ENCODE measurements around the gene LOXL3.

Gene LOXL3

DNA sequence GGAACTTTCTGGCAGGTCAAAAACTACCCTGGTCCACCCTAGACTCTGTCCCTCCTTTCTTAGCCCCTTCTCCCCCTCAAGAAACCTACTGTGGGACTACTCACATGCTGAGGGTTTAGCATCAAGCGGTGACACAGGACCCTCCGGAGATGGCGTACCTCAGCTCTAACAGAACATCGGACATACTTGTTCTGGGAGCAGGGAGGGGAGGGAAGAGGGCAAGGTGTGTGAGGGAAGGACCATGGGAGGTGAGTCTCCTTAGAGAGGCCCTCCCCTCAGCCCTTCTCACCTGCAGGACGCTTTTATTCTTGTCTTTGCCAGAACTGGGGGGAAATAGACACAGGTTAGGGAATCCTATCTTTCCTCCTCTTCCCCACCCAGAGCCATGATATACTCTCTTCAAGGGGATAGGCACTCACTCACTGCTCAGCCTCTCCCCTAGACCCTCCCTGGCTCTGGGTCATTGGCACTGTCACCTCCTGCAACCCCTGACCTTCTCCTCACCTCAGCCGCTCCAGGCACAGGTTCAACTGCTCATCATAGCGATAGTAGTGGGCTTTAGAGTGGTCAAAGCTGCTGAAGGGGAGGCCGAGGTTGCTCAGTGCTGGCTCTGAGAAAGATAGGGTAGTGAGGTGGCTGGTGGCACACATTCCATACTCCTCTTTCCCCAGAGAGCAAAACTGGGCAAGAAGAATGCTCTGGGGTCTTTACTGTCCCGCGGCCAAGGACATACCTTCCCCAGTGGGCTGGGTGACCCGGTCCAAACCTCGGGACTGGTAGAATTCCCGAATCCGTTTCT lies 48.1 kb downstream of the LOXL3 start:
- no peak for DNase-seq

DNA sequence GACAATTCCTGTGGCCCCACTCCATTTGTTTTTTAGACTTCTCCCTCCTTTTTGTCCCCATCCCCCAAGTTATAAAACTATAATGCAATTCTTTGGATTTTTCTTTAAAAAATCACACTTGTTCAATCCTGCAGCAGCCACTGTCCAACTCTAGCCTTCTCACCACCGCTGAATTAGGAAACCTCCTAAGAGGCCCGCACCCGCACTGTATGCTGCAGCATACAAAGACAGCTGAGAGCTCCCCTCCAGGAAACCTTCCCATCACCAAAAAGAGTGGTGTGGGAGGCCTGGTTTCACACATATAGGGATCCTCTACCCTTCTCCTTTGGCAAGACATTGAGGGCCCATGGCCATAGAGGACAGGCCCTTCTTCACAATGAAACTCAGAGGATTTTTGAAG lies 49.2 kb downstream of the LOXL3 start:
- no peak for DNase-seq

DNA sequence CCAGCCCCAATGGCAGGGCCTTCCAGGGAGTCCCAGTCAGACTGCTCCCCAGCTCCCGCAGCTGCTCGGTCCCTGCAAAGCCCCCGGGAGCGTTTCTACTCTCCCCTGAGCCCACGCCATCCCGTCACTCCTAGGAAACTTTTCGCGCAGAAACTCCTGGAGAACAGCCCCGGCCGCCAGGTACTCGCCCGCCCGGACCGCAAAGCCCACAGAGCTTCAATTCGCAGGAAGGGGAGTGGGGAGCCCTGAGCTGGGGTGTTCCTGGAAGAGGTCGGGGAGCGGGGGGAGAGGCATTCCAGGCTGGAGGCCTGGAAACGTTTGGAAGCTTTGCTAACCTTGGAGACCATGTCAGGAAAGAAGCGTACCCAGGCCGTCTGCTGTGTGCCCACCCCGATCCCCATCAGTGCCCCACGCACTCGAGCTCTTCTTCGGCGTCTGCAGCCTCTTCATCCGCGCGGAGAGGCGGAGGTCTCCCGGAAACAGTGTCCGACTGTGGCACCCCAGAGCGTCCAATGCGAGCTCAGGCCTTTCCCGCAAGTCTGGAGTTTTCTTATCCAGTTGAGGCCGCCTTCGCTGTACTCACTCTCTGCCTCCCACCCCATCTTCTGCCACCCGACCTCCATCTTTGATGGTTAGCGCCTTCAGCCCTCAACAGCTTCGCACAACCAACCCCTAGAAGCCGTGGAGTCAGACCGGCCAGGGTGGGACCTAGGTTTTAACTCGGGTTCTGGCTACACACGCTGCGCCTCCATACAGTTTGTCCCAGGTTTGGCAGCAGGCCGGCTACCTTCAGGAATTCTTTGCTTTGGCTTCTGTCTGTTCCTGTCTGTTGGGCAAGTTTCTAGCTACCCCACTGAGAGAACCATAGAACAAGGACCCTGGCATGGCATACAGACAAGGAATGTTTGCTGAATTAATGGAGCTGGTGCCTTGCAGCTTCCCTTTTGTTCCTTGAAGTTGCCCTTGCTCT lies 50.0 kb downstream of the LOXL3 start:
- no peak for DNase-seq

DNA sequence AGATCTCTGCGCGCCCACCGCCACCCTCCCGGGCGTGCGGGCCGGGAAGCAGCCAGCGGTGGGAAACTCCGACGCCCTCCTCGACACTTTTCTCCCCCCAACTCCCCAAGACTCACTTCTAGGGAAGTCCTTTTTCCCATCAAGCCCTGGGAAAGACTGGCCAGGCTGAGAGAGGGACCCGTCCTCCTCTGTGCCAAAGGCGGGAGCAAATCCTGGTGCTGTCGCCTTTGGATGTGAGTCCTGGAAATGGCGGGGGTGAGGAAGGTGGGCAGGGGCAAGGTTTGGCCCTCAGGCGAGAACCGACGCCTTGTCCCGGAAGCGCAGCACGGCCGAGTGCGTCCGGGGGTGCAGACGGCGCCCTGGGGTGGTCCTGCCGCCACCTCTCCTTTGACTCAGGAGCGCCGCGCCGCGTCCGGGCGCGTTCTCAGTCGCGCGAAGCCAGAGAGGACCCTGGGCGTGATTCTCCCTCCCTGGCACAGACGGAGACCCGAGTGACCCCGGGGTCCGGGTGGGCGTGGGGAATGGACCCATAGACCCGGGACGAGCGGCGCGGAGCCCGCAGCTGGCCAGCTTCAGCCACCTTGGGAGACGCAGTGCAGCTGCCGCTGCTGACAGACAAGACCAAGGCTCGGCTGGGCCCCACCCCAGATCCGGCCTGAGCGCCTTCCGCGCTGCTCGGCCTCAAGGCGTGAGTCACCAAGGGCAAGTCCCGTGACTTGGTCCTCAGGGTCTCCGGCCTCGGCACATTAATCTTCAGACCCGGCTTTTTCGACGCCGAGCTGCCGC lies 50.8 kb downstream of the LOXL3 start:
- peak in 1 of 5 experiments; percentile 54 for DNase-seq

DNA sequence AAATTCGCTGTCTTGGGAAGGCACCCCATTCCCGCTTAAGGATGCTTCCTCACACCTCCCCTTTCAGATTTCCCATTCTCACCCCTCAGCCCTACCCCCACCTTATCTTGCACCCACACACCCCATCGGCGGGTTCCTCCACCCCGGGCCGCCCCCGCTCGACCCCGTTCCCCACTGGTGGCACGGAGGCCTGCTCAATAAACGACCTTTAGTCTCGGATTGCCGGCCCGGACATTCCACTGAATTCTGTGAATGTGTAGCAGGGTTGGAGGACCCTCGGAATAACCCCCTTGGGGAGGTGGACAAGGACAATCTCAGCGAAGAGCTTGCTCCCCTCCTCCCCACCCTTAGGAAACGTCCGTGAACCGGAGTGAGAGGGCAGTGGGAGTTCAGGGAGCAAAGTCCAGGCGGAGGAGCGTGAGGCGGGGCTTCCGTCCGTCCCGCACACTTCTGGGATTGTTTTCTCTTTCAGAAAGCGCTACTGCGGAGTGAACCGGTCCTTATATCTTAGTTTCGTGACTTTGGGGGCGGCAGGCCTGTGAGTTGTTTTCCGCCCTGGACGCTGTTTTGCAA lies 51.5 kb downstream of the LOXL3 start:
- DNase-seq, result no peak

DNA sequence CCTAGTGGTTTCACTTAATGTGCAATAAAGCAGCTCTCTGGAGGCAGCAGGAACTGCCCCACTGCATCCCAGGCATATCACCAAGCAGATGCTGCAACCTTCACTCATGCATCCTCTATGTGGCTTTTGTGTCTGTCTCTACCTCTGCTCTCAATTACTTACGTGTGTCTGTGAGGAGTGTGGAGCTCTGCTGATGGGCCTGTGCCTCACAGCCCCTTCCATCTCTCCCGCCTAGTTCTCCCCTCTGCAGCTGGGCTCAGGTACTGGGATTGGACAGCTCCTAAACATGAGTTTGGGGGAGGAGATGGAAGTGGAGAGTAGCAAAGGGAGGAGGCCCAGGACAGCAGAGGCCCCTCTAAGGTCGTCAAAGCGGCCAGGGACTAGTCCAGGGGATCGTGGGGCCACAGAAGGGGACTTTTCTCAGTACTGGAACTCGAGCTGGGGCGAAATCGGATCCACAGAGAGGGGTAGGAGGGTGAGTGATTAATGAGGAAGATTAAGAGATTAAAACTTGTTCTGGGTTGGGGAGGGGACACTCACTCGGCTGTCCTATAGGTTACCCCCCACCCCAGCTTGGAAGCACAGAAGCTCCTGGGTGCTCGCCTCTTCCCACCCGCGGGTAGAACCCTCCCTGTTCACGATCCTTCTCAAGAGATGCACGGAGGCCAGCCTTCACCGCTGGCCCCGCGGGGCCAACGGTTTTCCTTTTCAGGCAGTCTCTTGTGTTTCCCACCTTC lies 52.2 kb downstream of the LOXL3 start:
- DNase-seq, result no peak

DNA sequence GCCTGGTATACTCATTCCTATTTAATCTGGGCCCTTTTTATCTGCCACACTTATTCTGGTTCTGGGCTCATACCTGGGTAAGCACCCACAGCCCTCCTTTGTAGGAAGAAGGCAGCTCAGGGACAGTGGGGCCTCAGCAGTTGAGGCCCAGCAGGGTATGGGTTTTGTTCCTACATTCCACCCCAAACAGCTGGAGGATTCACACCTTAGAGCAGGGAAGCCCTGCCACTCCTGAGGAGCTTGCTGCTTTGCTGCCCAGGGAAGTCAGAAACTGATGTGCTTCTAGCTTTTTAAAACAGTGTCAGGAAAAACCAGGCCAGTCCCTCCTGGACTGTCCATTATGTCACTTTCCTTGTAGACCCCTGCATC lies 53.2 kb downstream of the LOXL3 start:
- no peak for DNase-seq

DNA sequence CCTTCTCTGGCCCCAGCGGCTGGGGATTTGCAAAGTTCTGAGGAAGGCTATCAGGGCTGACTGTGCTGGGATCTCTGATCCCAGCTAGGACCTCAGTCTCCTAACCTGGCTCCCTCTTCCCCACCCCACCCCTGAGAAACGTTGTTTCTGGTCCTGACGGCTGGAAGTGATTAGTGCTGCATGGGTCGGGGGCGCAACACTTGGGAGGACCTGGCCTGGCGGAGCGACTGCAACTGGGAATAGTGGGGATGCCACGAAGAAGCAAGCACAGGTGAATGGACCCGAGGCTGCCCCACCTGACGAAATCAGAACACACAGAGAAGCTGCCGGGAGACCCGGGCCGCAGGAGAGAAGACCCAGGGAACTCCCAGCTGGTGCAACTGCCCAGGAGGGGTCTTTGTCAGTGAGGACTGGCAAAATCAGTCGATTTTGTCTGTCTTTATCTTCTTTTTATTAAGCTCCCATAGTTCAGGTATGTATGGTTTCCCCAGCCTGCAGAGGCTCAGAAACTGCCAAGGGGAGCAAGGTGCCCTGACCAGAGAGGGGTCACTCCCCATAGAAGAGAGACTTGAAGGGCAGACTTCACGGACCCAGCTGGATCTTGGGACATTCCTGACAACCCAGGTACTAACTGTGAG lies 53.7 kb downstream of the LOXL3 start:
- DNase-seq, result no peak

DNA sequence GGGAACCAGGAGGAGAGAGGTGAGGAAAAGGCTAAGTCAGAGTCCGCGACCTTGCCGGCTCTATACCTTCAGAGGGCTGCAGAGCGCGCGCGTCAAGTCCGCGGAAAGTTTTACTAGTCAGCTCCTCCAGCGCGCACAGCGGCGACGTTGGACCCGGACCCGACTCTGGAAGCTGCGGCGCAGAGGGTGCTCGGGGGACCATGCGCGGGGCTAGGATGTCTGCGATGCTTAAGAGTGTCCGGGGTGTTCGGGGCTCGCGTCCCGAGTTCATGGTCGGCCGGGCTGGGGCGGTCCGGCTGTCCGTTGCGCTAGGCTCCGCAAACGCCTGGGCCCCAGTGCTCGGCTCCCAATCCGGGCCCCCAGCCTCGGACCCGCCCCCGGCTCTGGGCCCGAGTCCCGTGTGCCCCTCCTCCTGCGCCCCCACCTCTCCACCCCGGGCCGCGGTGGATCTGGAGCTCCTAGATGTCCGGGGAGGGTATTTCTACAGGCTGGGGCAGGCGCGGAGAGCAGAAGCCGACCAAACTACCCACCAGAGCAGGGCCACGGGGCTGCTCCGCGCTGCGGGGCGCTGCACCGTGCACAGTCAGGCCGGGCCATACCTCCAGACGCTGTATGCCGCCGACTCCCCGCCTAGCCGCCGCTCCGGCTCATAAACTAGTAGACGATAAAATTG lies 54.3 kb downstream of the LOXL3 start, which contains the start of gene LBX2:
LBX2 (minus strand) TSS at position 337 of the 673 bp plus-strand sequence; CDS start at position 271, 66 bp downstream.
- peak in 1 of 5 experiments; percentile 51 for DNase-seq

DNA sequence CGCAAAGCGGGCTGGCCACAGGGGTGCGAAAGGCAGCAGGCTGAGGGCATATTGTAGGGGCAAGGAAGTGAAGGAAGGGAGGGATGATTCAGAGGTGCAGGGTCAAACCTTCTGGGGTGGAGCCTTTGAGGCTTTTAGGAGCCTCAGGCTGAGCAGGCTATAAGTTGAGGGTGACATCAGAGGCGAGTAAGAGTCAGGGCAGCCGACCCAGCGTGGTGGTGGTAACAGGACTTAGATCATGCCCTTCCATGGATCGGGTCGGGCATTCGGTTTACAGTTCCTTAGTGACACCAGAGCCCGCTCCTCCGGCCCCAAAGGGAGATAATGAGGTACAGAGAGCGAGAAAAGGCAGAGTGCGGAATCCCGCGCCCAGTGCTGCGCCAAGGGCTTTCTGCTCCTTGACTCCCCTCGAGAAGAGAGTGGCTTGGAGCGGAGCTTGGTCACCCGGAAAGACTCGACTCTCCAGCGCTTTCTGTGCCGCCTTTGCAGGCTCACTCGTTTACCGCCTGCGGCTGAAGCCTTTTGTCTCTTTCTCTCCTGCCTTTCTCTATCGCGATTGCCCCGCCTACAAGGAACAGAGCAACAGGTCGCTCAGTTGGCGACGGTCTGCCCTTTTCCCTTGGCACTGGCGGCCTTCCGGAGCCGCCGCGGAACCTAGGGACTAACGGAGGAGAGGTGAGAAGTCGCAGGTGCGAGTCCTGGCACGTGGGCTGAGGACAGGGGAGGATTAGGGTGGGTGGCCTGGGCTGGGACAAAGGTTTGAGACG lies 55.1 kb downstream of the LOXL3 start:
- DNase-seq, result peak in 1 of 5 experiments; percentile 46

DNA sequence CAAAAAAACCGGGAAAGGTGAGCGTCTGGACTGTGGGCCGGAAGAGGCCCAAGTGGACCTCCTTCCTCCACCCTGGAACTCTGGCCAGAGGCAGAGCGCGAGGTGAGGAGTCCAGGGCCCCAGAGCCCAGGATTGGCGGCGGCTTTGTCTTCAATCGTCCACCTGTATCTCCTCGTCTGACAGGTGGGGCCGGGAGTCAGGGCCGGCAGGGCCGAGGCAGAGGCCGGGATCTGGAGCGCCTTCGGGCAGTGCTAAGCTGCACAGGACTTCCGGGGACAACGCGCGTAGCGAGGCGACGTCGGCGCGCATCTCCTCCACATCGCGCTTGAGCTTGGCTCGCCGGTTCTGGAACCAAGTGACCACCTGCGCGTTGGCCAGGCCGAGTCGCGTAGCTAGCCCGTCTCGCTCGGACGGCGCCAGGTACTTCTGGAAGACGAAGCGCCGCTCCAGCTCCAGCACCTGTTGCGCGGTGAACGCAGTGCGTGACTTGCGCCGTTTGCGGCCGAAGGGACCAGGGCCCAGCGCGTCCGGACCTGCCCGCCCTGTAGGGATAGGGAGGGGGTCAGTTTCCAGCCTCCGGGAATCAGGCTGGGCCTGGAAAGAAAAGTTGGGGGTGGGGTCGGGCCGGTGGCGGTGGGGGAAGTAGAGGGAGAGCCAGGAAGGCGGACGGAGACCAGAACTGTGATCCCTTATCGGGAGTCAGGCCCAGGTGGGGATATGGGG lies 55.8 kb downstream of the LOXL3 start:
- DNase-seq, result peak in 1 of 5 experiments; percentile 62

DNA sequence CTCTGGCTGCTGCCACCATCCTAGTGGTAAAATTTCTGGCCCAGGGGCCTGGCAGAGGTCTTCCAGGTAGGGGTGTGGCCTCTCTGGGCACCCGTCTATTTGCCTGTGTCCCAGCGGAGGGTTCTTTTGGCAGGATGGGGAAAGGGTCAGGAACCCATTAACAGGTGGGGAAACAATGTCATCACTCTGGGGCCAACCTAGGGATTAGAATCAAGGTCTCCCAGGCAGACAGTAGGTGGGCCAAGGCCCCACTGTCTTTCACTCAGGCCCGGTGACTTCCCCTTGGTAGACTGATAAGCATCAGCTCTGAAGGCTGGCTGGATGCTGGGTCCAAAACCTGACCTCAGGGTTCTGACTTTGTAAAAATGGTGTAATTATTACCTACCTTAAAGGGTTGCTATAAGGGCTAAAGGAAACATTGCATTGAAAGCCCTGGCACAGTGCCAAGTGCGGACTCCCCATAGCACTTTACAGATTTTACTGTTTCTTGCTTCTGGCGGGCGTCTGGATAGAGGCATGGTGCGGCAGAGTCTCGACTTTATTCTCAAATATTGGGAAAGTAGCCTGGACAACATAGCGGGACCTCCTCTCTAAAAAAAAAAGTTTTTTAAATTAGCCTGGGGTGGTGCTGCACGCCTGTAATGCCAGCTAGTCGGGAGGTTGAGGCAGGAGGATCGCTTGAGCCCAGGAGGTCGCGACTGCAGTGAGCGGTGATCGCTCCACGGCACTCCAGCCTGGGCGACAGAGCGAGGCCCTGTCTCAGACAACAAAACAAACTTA lies 56.6 kb downstream of the LOXL3 start:
- DNase-seq, result no peak

DNA sequence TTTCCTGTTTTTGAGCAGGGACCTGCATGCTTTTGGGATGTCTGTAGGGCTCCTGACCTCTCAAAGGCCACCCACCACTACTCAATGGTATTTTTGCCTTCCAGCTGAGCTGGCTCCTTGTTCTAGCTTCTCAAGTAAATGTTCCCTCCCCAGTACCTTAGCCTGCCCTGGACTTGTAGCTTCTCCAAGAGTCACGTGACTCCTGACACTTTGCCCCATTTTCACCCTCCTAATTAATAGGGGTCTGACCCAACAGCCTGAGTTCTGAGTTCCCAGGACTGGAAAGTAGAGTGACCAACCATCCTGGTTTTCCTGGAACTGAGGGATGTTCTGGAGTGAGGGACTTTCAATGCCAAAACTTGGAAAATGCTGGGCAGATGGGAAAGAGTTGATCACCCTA lies 58.3 kb downstream of the LOXL3 start:
- DNase-seq, result no peak

DNA sequence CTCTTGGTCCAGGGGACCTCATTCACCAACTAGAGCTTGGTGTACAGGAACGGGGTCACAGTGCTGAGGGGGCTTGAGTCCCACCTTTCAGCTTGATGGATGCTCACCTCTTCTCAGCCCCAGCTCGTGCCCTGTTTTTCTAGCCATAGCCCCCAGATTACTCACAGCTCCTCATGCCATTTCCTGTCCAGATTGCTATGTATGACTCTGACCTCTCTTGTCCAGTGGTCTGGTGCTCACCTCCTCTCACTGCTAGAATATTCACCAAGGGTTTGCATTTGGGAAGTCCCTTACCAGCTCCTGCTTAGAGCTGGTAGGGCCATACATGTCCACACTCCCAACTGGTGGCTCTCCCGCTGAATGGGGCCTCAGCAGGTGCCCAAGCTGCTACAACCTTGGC lies 60.2 kb downstream of the LOXL3 start:
- DNase-seq, result no peak

DNA sequence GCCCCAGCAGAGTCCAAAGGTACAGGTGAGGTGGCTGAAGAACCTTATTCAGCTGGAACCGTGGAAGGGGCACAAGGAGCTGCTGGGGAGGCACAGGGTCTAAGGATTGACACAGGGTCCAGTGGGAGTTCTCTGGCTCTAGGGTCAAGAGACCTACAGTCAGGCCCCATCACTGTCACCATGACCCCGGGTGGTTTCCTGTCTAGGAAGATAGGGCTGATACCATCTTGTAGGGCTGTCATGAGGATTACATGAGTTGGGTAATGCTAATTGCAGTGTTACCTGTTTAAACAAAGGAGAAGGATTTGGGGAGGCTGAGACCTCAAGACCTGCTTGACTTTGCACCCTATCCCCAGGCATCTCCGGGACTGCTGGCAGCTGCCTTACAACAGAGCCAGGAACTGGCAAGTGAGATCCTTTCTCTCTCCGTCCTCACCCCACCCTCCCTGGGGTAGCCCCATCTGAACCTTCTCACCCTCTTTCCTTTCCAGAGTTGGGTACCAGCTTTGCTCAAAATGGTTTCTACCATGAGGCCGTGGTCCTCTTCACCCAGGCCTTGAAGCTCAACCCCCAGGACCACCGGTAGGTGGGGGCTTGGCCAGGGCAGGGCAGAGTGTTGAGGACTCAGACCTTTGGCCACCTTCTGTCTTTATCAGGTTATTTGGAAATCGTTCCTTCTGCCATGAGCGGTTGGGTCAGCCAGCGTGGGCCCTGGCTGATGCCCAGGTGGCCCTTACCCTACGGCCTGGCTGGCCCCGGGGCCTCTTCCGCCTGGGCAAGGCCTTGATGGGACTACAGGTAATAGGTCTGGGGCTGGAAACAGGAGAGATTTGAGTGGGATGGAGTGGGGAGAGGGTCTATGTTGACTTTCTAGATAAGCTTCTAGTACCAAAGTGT lies 61.8 kb downstream of the LOXL3 start:
- no peak for DNase-seq

DNA sequence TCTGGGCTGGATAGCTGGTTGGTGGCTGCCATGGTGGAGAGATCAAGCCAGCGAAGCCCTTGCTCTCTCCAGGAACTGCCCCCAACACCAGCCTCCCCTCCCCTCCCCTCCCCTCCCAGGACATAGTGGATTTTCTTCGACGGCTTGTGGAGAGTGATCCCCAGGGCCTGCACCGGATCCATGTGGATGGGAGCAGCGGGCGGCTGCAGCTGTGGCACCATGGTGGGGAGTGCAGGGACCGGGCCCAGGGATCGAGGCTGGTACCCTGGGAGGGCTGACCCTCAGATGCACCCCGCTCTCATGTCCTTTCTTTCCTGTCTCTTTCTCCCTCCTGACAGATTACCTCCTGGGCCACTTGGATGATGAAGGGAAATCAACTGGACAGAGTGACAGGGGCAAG lies 63.8 kb downstream of the LOXL3 start:
- no peak for DNase-seq
